Fibroblast of peridontal ligament (primary cell): ENCODE measurements around the gene KDM5B.

Experiments
- DNase-seq: peaks from one replicate; pipeline ENCODE4 v3.0.0-alpha.2; 2010; ENCODE audit errors: extremely low read depth

KDM5B gene

DNA sequence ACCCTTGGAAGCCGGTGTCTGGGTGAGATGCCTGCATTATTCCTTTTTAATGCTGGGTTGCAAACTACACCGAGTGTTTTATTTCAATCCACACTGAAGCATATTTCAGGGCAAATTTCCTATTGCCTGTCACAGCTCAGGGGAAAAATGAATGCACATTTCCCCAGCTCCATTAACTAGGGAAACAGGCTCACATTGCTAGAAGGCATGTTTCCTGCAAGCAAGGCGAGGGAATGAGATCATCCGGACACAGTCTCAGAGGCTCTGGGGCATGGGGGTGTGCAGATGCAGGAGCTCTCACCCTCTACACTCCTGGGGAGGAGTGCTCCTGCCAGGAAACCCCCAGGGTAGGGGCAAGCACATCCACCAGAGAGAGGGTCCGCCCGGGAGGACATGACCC, 122.6 kb downstream of the KDM5B start:
- no peak for DNase-seq

DNA sequence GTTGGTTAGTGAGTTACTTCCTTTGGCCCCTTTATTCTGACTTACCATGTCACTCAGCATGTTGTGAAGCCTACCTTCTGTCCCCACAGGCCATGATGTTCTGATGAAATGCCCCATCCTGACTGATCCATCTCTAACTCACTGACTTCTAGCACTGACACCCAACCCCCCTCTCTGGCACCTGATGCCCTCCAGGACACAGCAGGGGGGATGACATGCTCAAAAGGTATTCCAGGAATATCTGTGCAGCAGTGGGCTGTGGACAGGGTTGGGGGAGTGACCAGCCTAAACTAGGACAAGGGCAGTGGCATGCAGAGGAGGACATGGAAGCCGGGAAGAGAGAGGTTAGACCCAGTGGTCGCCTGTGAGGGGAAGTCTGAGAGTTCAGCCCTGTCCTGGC, 123.5 kb downstream of the KDM5B start:
- DNase-seq = no peak

DNA sequence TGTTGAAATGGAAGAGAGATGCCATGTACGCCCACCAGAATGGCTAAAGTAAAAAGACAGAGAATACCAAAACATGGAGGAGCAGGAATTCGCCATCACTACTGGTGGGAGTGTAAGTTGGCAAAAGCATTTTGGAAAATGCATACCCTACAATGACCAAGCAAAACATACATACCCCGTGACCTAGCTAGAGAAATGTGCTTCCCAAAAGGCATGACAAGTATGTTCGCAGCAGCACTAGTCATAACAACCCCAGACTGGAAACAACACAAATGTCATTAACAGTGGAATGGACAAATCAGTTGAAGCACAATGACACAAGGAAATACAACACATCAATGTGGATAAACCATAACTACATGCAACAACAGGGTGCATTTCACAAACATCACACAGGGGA, 125.2 kb downstream of the KDM5B start:
- no peak for DNase-seq

DNA sequence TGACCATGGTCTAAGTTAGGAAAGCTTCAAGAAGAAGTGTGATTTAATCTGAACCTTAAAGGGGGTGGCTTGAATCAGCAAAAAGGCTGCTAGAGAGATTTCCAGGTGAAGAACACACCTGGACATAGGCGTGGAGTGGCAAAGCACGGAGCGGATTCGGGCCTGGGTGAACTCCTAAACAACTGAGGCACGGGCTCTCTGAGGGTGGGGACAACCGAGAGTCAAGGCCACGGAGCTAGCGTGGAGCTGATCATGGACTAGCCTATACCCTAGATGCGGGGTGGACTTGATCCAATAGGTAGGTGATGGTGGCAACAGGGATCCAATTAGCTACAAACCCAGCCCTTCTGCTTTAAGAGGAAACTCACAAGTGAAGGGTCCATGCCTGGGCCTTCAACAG, 125.7 kb downstream of the KDM5B start:
- DNase-seq = no peak

DNA sequence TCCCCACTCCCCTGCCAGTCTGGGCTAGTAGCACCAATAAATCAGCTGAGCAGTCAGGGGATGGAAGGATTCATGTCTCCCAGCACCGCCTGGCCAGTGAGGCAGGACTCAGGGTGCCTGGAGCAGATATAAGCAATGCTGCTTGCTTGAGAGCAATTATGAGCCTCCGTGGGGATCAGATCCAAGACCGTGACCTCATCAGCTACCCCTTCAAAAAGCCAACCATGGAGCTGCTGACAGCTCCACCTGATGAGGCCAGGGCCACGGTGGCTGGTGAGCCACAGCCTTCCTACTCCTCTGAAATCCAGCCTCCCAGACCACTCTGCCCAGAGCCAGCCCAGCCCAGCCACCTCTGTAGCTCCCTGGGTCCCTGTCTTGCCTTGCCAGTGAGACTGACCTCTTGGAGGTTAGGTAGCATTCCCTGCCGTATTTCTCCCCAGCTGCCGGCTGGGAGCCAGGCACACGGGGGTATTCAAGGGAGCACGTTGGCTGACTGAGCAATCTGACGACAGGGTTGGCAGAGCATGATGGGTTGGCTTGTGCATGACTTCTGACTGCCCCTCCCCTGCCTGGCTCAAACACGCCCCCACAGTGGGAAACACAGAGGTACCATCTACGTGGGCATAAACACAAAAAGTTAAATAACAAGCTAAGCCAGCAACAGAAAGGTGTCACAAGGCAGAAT, 126.3 kb downstream of the KDM5B start:
- DNase-seq = no peak

DNA sequence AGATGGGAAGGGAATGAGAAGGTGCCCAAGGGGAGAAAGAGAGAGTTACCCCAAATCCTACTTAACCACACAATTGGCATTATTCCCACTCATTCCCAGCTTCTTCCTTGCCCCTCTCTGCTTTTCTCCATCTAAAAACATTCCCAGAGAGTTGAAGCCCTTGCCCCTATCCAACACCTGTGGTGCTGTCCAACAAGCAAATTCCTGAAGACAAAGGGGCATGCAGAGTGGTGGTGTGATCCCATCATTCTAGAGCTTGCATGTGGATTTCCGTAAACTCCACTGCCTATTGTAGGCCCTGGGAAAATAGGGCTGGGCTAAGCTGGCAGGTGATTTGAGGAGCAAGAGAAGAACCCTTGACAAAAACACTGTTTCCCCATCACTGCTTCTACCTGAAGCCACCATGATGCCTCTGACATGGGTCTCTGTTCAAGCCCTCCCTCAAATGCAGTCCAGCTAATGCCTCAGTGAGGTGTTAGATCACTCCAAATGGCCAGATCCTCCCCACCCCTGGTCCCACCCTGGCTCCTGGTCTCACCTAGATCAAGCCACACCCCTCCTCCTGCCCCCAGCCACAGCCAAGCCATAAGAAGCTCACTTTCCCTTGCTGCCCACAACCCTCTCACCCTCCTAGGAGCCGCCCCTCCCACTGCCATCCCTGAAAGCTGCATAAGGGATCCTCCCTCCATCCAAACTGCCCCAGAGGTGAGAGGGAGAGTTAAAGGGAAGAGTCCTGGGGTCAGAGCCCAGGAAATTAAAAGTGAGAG, 127.5 kb downstream of the KDM5B start:
- DNase-seq = no peak

DNA sequence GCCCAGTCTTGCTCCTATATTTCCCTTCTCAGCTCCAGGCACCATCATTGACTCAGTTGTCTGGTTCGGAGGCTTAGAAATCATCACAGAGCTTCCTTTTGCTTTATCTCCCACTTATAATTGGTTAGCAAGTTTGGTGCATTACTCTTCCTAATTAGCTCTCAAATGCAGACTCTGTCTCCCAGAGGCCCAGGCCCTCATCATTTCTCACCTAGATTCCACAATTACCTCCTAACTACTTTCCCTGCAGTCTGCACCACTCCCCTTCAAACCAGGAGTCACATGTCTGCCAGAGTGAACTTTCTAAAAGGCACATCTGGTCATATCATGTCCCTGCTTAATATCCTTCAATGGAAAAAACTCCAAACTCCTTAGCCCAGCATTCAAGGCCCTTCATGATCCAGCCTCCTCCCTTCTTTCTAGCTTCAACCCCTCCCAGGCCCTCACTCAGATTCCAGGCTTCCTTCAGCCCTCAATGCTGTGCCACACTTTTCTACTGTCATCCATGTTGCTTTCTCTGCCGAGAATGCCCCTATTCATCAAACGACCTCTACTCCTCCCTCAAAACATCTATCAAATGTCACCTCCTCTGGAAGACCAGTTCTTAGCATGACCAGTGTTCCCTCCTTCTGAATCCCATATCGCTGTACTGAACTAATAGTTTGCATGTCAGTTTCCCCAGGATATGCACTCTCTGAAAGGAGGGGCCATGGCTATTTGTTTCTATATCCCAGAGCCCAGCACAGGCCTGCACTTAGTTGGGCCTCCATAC, 128.6 kb downstream of the KDM5B start:
- DNase-seq = no peak

DNA sequence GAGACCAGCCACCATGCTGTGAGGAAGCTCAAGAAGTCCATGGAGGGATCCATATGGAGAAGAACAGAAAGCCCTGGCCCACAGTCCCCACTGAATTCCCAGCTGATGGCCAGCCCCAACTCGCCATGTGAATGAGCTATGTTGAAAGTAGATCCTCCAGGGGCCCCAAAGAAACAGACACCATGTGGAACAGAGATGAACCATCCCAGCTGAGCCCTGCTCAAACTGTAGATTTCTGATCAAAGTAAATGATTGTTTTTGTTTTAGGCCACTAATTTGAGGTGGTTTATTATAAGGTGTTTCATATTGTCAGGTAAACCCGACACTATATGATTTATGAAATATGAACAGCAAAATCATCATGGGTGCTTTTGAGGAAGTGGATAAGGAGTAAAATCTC, 130.8 kb downstream of the KDM5B start:
- no peak for DNase-seq
